Osteocyte (in vitro differentiated cells): ENCODE results near the gene EHD2. TPM values are rescaled to one million over a fixed set of nuclear protein-coding genes. Genes with fewer than 3 reads are reported as not detected.

Source experiments
- DNase-seq: peaks from one replicate; pipeline ENCODE4 v3.0.0; 2021; ENCODE audit warnings: mixed read lengths; ENCODE audit not compliant: unreplicated experiment; ENCODE audit errors: extremely low spot score
- H3K27ac Mint-ChIP-seq: one replicate; pipeline ENCODE4 v1.8.0; 2021; ENCODE audit warnings: mild to moderate bottlenecking, mixed read lengths; ENCODE audit not compliant: unreplicated experiment
- H3K27me3 Mint-ChIP-seq: one replicate; pipeline ENCODE4 v1.8.0; 2021; ENCODE audit warnings: mixed read lengths; ENCODE audit not compliant: unreplicated experiment
- H3K36me3 Mint-ChIP-seq: one replicate; pipeline ENCODE4 v1.8.0; 2021; ENCODE audit warnings: mixed read lengths; ENCODE audit not compliant: unreplicated experiment
- H3K4me1 Mint-ChIP-seq: one replicate; pipeline ENCODE4 v1.8.0; 2021; ENCODE audit warnings: mixed read lengths; ENCODE audit not compliant: unreplicated experiment
- H3K4me3 Mint-ChIP-seq: one replicate; pipeline ENCODE4 v1.8.0; 2021; ENCODE audit warnings: mild to moderate bottlenecking, moderate library complexity, mixed read lengths; ENCODE audit not compliant: unreplicated experiment
- H3K9me3 Mint-ChIP-seq: one replicate; pipeline ENCODE4 v1.8.0; 2021; ENCODE audit warnings: mixed read lengths; ENCODE audit not compliant: unreplicated experiment
- total RNA-seq: library from RNA; stranded (reverse); gene quantifications from 2 replicates; pipeline ENCODE4 v1.2.1, GENCODE V29; 2021
- TF ChIP-seq, protein P1 (sequence below): fragments of 200-600 bp; sonication (generic); IDR thresholded peaks from 2 replicates; pipeline ENCODE4 v1.5.0; 2021; ENCODE audit warnings: antibody characterized with exemption, mild to moderate bottlenecking, moderate library complexity

EHD2 gene
- total RNA-seq, 1 donor from 2014 or later = 440 TPM

DNA sequence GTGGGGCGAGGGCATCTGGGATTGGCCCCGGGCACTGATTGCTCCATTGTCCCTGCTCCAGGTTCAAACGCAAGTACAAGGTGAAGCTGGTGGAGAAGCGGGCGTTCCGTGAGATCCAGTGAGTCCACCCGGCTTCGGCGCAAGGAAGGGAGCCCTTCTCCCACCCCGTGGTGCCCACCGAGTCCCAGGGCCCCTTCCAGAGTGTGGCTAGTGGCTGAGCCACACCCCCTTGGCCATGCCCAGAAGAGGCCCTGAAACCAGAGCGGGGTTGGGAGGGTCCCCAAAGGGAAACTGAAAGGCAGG is 43.4 kb downstream of the EHD2 start:
- Mint-ChIP-seq H3K4me1 (no peaks in the 10 kb centered on the region), H3K27ac (no peak overlapping the region), H3K27me3 (no peaks in the 10 kb centered on the region), H3K4me3 (no peak overlapping the region), H3K36me3 (peaks cover 34% of the 10 kb centered on the region), H3K9me3 (no peaks in the 10 kb centered on the region)
- TF ChIP-seq, protein P1, sequence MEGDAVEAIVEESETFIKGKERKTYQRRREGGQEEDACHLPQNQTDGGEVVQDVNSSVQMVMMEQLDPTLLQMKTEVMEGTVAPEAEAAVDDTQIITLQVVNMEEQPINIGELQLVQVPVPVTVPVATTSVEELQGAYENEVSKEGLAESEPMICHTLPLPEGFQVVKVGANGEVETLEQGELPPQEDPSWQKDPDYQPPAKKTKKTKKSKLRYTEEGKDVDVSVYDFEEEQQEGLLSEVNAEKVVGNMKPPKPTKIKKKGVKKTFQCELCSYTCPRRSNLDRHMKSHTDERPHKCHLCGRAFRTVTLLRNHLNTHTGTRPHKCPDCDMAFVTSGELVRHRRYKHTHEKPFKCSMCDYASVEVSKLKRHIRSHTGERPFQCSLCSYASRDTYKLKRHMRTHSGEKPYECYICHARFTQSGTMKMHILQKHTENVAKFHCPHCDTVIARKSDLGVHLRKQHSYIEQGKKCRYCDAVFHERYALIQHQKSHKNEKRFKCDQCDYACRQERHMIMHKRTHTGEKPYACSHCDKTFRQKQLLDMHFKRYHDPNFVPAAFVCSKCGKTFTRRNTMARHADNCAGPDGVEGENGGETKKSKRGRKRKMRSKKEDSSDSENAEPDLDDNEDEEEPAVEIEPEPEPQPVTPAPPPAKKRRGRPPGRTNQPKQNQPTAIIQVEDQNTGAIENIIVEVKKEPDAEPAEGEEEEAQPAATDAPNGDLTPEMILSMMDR = no peak
- no peak for DNase-seq

DNA sequence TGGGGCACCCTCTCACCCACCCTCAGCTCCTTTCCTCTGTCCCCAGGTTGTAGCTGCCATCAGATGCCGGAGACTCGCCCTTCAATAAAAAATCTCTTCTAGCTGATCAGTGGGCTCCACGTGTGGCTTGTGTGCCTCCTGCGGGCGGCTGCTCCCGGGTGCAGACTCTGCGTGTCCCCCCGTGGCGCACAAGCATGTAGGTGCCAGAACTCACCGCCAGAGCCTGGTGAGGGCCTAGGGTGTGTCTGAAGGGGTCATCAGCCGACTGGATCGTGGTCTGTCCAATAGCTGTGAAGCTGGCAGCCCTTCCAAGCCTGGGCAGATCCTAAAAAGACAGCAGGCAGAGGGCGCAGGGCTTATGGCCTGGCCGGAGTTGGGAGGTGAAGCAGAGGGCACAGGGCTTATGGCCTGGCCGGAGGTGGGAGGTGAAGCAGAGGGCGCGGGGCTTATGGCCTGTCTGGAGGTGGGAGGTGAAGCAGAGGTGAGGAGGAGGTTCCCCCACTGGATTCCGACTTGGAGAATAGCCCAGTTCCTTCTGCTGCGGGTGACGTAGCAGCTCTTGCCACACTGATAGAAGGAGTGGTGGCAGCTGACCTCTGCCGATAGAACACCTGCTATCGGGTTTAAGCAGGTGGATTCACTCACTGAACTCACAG is 43.9 kb downstream of the EHD2 start:
- DNase-seq = no peak
- peaks cover 34% of the 10 kb centered on the region for H3K36me3 Mint-ChIP-seq
- no peaks in the 10 kb centered on the region for H3K27me3 Mint-ChIP-seq
- no peaks in the 10 kb centered on the region for H3K9me3 Mint-ChIP-seq
- no peaks in the 10 kb centered on the region for H3K4me1 Mint-ChIP-seq
- peak overlapping the region; percentile 23 for H3K27ac Mint-ChIP-seq
- no peak overlapping the region for H3K4me3 Mint-ChIP-seq
- TF ChIP-seq, protein P1 = no peak

DNA sequence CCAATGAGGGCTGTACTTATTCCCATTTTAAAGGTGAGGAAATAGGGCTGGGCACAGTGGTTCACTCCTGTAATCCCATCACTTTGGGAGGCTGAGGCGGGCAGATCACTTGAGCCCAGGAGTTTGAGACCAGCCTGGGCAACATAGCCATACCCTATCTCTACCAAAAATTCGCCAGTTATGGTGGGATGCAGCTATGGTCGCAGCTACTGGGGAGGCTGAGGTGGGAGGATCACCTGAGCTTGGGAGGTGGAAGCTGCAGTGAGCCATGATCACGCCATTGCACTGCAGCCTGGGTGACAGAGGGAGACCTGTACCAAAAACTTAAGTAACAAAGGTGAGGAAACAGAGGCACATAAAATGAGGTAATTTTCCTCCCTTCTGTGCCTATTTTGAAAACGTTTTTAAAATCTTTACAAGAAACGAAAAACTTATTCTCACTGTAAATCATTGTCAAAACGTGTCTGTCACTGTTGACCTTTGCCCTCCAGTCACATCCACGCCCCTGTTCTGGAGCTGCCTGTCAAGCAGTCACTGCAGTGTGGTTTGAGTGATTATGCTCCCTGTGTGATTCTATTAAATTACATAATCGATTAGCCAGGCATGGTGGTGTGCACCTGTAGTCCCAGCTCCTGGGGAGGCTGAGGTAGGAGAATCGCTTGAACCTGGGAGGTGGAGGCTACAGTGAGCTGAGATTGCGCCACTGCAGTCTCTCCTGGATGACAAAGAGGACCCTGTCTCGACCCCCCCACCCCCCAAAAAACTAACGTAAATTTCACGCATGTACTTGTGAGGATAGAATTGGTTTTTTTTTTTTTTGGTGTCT is 44.6 kb downstream of the EHD2 start:
- DNase-seq = no peak
- Mint-ChIP-seq H3K4me1 (no peaks in the 10 kb centered on the region), H3K36me3 (peaks cover 34% of the 10 kb centered on the region), H3K27ac (no peak overlapping the region), H3K4me3 (no peak overlapping the region), H3K27me3 (no peaks in the 10 kb centered on the region), H3K9me3 (no peaks in the 10 kb centered on the region)
- TF ChIP-seq, protein P1 = no peak

DNA sequence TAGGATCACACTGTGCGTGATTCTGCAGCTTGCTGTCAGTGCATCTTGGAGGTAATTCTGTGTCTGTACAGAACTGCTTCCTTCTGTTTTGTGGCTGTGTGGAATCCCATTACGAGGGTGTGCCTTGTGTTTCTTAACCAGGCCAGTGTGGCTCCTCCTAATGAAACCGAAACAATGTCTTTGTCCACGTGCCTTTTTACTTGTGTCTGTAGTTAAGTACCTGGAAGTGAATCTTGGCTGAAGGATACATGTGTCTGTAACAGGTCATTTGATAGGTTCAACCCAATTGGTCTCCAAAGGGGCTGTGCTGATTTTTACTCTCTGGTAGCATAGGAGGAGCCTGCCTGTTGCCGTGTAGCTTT is 45.2 kb downstream of the EHD2 start:
- H3K27ac Mint-ChIP-seq = no peak overlapping the region
- TF ChIP-seq, protein P1 = no peak
- no peaks in the 10 kb centered on the region for H3K4me1 Mint-ChIP-seq

DNA sequence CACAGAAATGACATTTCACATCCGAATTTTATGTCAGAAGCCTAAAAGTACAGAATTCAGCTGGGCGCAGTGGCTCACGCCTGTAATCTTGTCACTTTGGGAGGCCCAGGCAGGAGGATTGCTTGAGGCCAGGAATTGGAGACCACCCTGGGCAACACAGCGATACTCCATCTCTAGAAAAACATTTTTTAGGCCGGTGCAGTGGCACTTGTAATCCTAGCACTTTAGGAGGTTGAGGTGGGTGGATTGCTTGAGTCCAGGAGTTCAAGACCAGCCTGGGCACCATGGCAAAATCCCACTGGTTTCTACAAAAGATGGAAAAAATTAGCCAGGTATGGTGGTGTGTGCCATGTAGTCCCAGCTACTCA is 47.4 kb downstream of the EHD2 start:
- no peak overlapping the region for H3K27ac Mint-ChIP-seq

More for the DNA sequence above, 45.2 kb downstream of the EHD2 start:
- Mint-ChIP-seq H3K4me3 (no peak overlapping the region), H3K36me3 (peaks cover 30% of the 10 kb centered on the region), H3K9me3 (no peaks in the 10 kb centered on the region), H3K27me3 (no peaks in the 10 kb centered on the region)
- no peak for DNase-seq

More for the DNA sequence above, 47.4 kb downstream of the EHD2 start:
- TF ChIP-seq, protein P1 = no peak
- DNase-seq = no peak
- Mint-ChIP-seq H3K4me3 (no peak overlapping the region), H3K9me3 (no peaks in the 10 kb centered on the region), H3K4me1 (peaks cover 2% of the 10 kb centered on the region), H3K36me3 (peaks cover 19% of the 10 kb centered on the region), H3K27me3 (no peaks in the 10 kb centered on the region)
